ENCODE results near the gene UBE2V1. TPM values are rescaled to one million over a fixed set of nuclear protein-coding genes. Genes with fewer than 3 reads are reported as not detected.

The UBE2V1 gene
- total and polyA plus RNA-seq, 2 donors (not counting 1 experiment from before 2014, with no cell fraction given), result 69.2 to 158 TPM

GRCh38 chr20:50151034-50151743 lies 38.2 kb upstream of the UBE2V1 start:
- Histone ChIP-seq H3K4me3 (ENCODE audit: control extremely low read depth in 1 of 5, extremely low read depth in 1 of 5, insufficient read depth in 1 of 5, low read depth in 2 of 5, low read length in 4 of 5) (no peak overlapping the region), H3K27ac (ENCODE audit: low read length in 2 of 2) (no peak overlapping the region), H3K4me2 (replicated peaks; ENCODE audit: low read depth, low read length, poor library complexity, severe bottlenecking) (peak overlapping the region; percentile 2), H3K36me3 (replicated peaks in 1 of 2; ENCODE audit: control extremely low read depth in 1 of 2, control insufficient read depth in 1 of 2, extremely low read depth in 1 of 2, insufficient read depth in 2 of 2, low read length in 1 of 2) (peaks cover 0 to 14% of the 10 kb centered on the region in 2 experiments), H4K20me1 (ENCODE audit: control insufficient read depth, insufficient read depth, low read length, poor library complexity, severe bottlenecking) (peaks cover 11% of the 10 kb centered on the region), H3K9me3 (ENCODE audit: control extremely low read depth in 1 of 3, control insufficient read depth in 2 of 3, insufficient read depth in 1 of 3, low read length in 2 of 3) (no peaks in the 10 kb centered on the region), H2AFZ (ENCODE audit: insufficient read depth, low read depth, low read length, poor library complexity, severe bottlenecking) (no peak overlapping the region), H3K9ac (ENCODE audit: low read length) (no peak overlapping the region), H3K79me2 (ENCODE audit: control insufficient read depth, insufficient read depth, low read length) (peaks cover 48% of the 10 kb centered on the region), H3K27me3 (replicated peaks in 1 of 4; ENCODE audit: control extremely low read depth in 1 of 4, control insufficient read depth in 3 of 4, insufficient read depth in 4 of 4, low read length in 3 of 4) (no peaks in the 10 kb centered on the region), H3K4me1 (ENCODE audit: control insufficient read depth in 2 of 2, insufficient read depth in 2 of 2, low read length in 2 of 2) (peaks cover 32 to 39% of the 10 kb centered on the region in 2 donors)
- no peaks in the 10 kb centered on the region for H3K9me3 Mint-ChIP-seq (ENCODE audit: insufficient read depth)
- ATAC-seq (ENCODE audit: low read depth), result no peak
- no peak for TF ChIP-seq EZH2 (IDR thresholded peaks at IDR 0.05; ENCODE audit: borderline replicate concordance, insufficient read depth, low read depth, low read length, poor library complexity, severe bottlenecking)
- TF ChIP-seq, protein P1, sequence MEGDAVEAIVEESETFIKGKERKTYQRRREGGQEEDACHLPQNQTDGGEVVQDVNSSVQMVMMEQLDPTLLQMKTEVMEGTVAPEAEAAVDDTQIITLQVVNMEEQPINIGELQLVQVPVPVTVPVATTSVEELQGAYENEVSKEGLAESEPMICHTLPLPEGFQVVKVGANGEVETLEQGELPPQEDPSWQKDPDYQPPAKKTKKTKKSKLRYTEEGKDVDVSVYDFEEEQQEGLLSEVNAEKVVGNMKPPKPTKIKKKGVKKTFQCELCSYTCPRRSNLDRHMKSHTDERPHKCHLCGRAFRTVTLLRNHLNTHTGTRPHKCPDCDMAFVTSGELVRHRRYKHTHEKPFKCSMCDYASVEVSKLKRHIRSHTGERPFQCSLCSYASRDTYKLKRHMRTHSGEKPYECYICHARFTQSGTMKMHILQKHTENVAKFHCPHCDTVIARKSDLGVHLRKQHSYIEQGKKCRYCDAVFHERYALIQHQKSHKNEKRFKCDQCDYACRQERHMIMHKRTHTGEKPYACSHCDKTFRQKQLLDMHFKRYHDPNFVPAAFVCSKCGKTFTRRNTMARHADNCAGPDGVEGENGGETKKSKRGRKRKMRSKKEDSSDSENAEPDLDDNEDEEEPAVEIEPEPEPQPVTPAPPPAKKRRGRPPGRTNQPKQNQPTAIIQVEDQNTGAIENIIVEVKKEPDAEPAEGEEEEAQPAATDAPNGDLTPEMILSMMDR (IDR thresholded peaks at IDR 0.05), result no peak
- H3K27me3 Mint-ChIP-seq, result no peaks in the 10 kb centered on the region
- peaks cover 58% of the 10 kb centered on the region for H3K4me1 Mint-ChIP-seq
- H3K4me3 Mint-ChIP-seq, result peak overlapping the region; percentile 77
- CTCF ChIA-PET, result interaction anchor here (0.9 to 4.5 kb wide), 2 partner anchors 17 to 30 kb away, joined by 4 to 39 read pairs; no protein-coding TSS in a partner anchor
- POLR2A ChIA-PET, result no interaction called here
- H3K27ac Mint-ChIP-seq, result peak overlapping the region; percentile 39
- no peak for DNase-seq
- intact Hi-C loops (cut with micrococcal nuclease), result no loop called here
- WGBS (ENCODE audit: insufficient coverage), result 100% methylated on average over 2 of the region's 10 CpGs
